ENCODE results near the gene FBXL4. TPM values are rescaled to one million over a fixed set of nuclear protein-coding genes. Genes with fewer than 3 reads are reported as not detected.

The FBXL4 gene
- total and polyA plus RNA-seq, 4 donors = 3.5 to 35.0 (median 9.4) TPM

DNA sequence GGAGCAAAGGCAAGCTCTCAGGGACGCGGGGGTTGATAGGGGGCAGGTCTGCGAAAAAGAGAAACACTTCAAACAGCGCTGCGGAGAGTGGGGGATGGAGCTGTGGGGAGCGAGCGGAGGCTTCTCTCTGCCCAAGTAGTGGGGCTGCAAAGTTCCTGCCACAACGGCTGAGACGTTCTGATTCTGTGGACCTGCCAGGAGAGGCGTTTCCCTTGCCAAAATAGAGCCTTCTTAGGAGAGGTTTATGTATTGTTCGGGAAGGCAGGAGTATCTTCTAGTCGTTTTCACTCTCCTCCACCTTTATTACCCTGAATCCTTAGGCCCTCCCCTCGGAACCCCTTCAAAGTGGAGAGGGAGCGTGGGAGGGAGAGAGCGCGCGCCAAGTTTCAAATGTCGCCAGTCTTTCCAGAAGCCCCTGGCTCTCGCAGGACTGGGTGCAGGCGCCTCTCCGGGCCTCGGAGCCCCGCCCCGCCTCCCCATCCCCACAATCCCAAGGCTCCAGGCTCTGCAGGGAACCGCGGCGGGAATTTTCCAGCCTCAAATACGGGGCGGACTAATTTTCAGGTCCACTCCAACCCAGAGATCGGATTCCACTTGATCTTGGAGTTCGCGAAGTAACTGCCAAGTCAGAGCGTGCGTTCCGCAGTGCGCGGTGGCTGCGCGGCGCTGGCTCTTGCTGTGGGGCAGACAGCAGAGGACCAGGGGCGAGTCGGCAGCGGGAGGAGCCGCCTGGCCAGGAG lies 123.4 kb downstream of the FBXL4 start:
- peak; percentile 14 for ATAC-seq (ENCODE audit: insufficient read depth, low FRiP score)
- Histone ChIP-seq H3K4me3 (no peak overlapping the region), H3K9ac (ENCODE audit: insufficient read depth in 1 of 2, low read length in 2 of 2) (no peak overlapping the region), H3K27me3 (ENCODE audit: control insufficient read depth in 3 of 3, insufficient read depth in 3 of 3, low read length in 2 of 3) (peaks cover 13 to 87% (median 77%) of the 10 kb centered on the region in 3 donors), H3K36me3 (ENCODE audit: control insufficient read depth in 4 of 4, insufficient read depth in 4 of 4, low read length in 4 of 4) (no peaks in the 10 kb centered on the region), H3K27ac (ENCODE audit: low read depth in 1 of 2, low read length in 1 of 2) (no peak overlapping the region), H3K4me1 (ENCODE audit: control insufficient read depth in 5 of 5, insufficient read depth in 5 of 5, low read length in 5 of 5) (peaks cover 0 to 6% (median 4%) of the 10 kb centered on the region in 5 donors), H3K9me3 (ENCODE audit: control insufficient read depth in 4 of 4, insufficient read depth in 3 of 4, low read length in 3 of 4) (peaks cover 0 to 3% (median 0%) of the 10 kb centered on the region in 4 donors)
- DNase-seq = peak in 1 of 3 donors; percentile 13
- TF ChIP-seq, protein P1, sequence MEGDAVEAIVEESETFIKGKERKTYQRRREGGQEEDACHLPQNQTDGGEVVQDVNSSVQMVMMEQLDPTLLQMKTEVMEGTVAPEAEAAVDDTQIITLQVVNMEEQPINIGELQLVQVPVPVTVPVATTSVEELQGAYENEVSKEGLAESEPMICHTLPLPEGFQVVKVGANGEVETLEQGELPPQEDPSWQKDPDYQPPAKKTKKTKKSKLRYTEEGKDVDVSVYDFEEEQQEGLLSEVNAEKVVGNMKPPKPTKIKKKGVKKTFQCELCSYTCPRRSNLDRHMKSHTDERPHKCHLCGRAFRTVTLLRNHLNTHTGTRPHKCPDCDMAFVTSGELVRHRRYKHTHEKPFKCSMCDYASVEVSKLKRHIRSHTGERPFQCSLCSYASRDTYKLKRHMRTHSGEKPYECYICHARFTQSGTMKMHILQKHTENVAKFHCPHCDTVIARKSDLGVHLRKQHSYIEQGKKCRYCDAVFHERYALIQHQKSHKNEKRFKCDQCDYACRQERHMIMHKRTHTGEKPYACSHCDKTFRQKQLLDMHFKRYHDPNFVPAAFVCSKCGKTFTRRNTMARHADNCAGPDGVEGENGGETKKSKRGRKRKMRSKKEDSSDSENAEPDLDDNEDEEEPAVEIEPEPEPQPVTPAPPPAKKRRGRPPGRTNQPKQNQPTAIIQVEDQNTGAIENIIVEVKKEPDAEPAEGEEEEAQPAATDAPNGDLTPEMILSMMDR (IDR thresholded peaks at IDR 0.05; ENCODE audit: control extremely low read depth, extremely low read depth) = no peak
- 3% methylated on average over 43 to 44 of the region's 44 CpGs for WGBS, 2 donors

DNA sequence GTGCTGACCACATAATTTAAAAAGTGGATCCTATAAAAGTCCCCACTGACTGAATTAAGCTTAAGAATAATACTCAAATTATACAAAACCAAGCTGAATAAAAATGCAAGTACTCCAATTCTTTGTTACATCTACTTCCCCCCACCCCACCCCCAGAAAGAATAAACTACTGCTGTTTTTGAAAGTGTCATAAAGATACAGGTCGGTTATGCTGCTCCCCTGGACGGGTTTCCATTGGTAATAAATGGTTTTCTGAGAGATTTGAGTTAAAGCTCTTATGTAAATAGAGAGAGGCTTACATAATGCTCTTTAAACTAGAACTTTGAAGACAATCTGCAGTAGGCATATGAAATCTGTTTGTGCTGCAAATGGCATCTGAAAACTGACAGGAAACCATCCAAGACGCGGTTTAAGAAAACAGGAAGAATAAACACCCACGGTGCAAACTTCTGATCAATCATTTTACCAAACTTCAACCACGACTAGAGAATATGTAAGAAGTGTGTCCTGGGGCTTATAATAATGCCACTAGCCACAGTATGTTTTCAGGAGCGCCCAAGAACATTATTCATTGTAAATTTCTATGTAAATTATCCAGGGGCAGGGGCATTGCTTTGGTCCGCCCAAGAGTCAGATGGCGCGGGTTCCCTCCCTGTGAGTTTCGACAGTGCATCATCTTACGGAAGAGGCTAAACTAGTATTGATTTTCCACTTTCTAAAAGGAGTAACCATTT lies 124.2 kb downstream of the FBXL4 start:
- peak in 1 of 3 donors; percentile 5 for DNase-seq
- Histone ChIP-seq H3K9me3 (ENCODE audit: control insufficient read depth in 4 of 4, insufficient read depth in 3 of 4, low read length in 3 of 4) (peaks cover 0 to 3% (median 0%) of the 10 kb centered on the region in 4 donors), H3K27me3 (ENCODE audit: control insufficient read depth in 3 of 3, insufficient read depth in 3 of 3, low read length in 2 of 3) (peaks cover 10 to 81% (median 70%) of the 10 kb centered on the region in 3 donors), H3K4me1 (ENCODE audit: control insufficient read depth in 5 of 5, insufficient read depth in 5 of 5, low read length in 5 of 5) (peaks cover 0 to 6% (median 4%) of the 10 kb centered on the region in 5 donors), H3K9ac (ENCODE audit: insufficient read depth in 1 of 2, low read length in 2 of 2) (no peak overlapping the region), H3K36me3 (ENCODE audit: control insufficient read depth in 4 of 4, insufficient read depth in 4 of 4, low read length in 4 of 4) (no peaks in the 10 kb centered on the region), H3K4me3 (no peak overlapping the region), H3K27ac (ENCODE audit: low read depth in 1 of 2, low read length in 1 of 2) (no peak overlapping the region)
- TF ChIP-seq, protein P1 (IDR thresholded peaks at IDR 0.05; ENCODE audit: control extremely low read depth, extremely low read depth) = no peak
- ATAC-seq (ENCODE audit: insufficient read depth, low FRiP score) = no peak
- 5 to 6% methylated on average over 12 of the region's 12 CpGs for WGBS, 2 donors

DNA sequence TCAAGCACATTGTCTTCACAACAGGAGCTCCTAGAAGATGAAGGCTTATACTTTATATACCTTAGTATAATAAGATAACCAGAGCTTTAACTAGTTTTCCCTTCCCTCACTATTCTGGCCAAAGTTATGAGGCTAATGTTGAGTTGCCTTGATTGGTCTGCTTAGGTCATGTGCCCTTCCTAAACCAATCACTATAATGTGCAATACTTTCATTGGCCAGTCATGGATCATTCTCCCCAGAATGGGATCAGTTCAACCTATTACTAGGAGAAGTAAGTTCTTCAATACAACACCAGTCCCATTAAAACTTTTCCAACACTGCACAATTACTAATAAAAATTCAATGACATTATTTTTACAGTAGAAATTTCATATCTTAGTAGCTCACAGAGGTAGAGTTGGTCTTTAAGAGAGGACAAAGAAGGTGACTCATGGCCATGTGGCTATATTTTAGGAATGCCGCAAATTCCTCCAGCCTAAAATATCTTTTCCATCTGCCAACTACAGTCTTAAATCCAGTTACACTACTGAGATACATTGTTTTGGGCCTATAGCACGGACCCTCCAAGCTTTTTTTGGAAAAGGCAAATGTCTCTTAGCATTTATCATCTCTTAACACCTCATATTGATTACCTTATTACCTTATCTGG lies 125.9 kb downstream of the FBXL4 start:
- H3K27me3 ChIP-seq (ENCODE audit: control insufficient read depth in 3 of 3, insufficient read depth in 3 of 3, low read length in 2 of 3) = peaks cover 10 to 64% (median 53%) of the 10 kb centered on the region in 3 donors
- TF ChIP-seq, protein P1 (IDR thresholded peaks at IDR 0.05; ENCODE audit: control extremely low read depth, extremely low read depth) = no peak
- H3K4me1 ChIP-seq (ENCODE audit: control insufficient read depth in 5 of 5, insufficient read depth in 5 of 5, low read length in 5 of 5) = peaks cover 0 to 6% (median 4%) of the 10 kb centered on the region in 5 donors
- ATAC-seq (ENCODE audit: insufficient read depth, low FRiP score) (no peak), DNase-seq (no peak)
- no peak overlapping the region for H3K9ac ChIP-seq (ENCODE audit: insufficient read depth in 1 of 2, low read length in 2 of 2)
- H3K36me3 ChIP-seq (ENCODE audit: control insufficient read depth in 4 of 4, insufficient read depth in 4 of 4, low read length in 4 of 4) = no peaks in the 10 kb centered on the region
- no peak overlapping the region for H3K27ac ChIP-seq (ENCODE audit: low read depth in 1 of 2, low read length in 1 of 2)
- 90 to 94% methylated on average over 2 of the region's 2 CpGs for WGBS, 2 donors
- no peak overlapping the region for H3K4me3 ChIP-seq
- peaks cover 0 to 3% (median 1%) of the 10 kb centered on the region in 4 donors for H3K9me3 ChIP-seq (ENCODE audit: control insufficient read depth in 4 of 4, insufficient read depth in 3 of 4, low read length in 3 of 4)

Other genes with a start within 250 kb of the FBXL4 start
- under 1 TPM in 1 of 2 donors, not detected in 1; 0.11 TPM for gene POU3F2, start 113.4 kb downstream of the FBXL4 start, total RNA-seq
- not detected for gene POU3F2, start 113.4 kb downstream of the FBXL4 start, polyA plus RNA-seq